Psoas muscle (tissue), 8 donors: Measurements from ENCODE around the gene PJA2. TPM values are rescaled to one million over a fixed set of nuclear protein-coding genes. Genes with fewer than 3 reads are reported as not detected.

ENCODE experiments used
- ATAC-seq, 4 donors: fragments of 200-7000 bp; cut with Tn5 transposase; one replicate each; pipeline ENCODE4 v1.9.1; 2020; ENCODE audit warnings: moderate library complexity in 3 of 4, mild to moderate bottlenecking in 2 of 4
- DNase-seq, 2 donors: peaks; one replicate each; pipeline ENCODE4 v3.0.0-alpha.2; 2020
- H3K27ac ChIP-seq: fragments of 200-600 bp; one replicate; pipeline ENCODE4 v1.8.0; 2022
- H3K27me3 ChIP-seq, 3 donors: fragments of 200-600 bp in 1 of 3; one replicate each; pipeline versions ENCODE4 v1.6.1 to v1.8.0; 2013 to 2022; ENCODE audit warnings: low read length in 2 of 3, mild to moderate bottlenecking in 2 of 3, moderate library complexity in 1 of 3; ENCODE audit not compliant: insufficient read depth in 3 of 3
- H3K36me3 ChIP-seq, 2 donors: fragments of 200-600 bp in 1 of 2; one replicate each; pipeline versions ENCODE4 v1.6.1 to v1.8.0; 2013 to 2022; ENCODE audit warnings: low read depth in 1 of 2, mild to moderate bottlenecking in 1 of 2, moderate library complexity in 1 of 2; ENCODE audit not compliant: insufficient read depth in 1 of 2
- H3K4me1 ChIP-seq: fragments of 200-600 bp; one replicate; pipeline ENCODE4 v1.8.0; 2022
- H3K4me3 ChIP-seq: fragments of 200-600 bp; one replicate; pipeline ENCODE4 v1.8.0; 2022; ENCODE audit warnings: mild to moderate bottlenecking
- H3K9me3 ChIP-seq: fragments of 200-600 bp; one replicate; pipeline ENCODE4 v1.8.0; 2022
- CTCF ChIP-seq: fragments of 200-600 bp; IDR thresholded peaks from one replicate; pipeline ENCODE4 v1.8.0; 2022; ENCODE audit warnings: antibody characterized with exemption
- WGBS, 3 donors: extraction: QIAGEN DNeasy Blood & Tissue Kit; methylation state at CpG; one replicate each; pipeline versions ENCODE4 v1.1.6 to v1.1.7; 2013; 5-methylcytosine and 5-hydroxymethylcytosine counted together
- intact Hi-C, 2 donors: fragments of 100-400 bp; cut with DNase I; formaldehyde crosslinking; loops; one replicate each; pipeline versions ENCODE4 v1.11.0 to v1.14.2; 2022
- polyA plus RNA-seq, 3 donors: library from polyadenylated mRNA; stranded (reverse); fragments of 200-250 nt; gene quantifications; one replicate each; pipeline ENCODE4 v1.2.3, GENCODE V29; 2013
- total RNA-seq, 4 donors: library from RNA; stranded (reverse); fragmentation: NEBNext Ultra II Directional in 2 of 4; extraction: Animal tissue kit (Norgen Biotek cat#: 25700) in 2 of 4; gene quantifications; one replicate each; pipeline versions ENCODE4 v1.2.1 to v1.2.4, GENCODE V29; 2021 to 2023
- donor health status: healthy with polysubstance abuse.
- donor health status: DM: no; HTN: no; CAD: no; lungs with moderate emphysema.
- donor health status: Bipolar disorder and iron deficiency.
- donor health status: healthy.
- donor health status: DM: yes; HTN: yes; CAD: no.
- donor health status: DM: no; HTN: no; CAD: no.
- donor health status: DM: no; HTN: no; CAD: no.
- donor health status: DM: yes; HTN: yes; CAD: no.

The PJA2 gene
- total and polyA plus RNA-seq, 7 donors: 20.9 to 66.9 (median 39.3) TPM

- no peak for TF ChIP-seq CTCF
- Histone ChIP-seq H3K27ac (no peak overlapping the region), H3K4me3 (no peak overlapping the region), H3K4me1 (no peaks in the 10 kb centered on the region), H3K27me3 (no peaks in the 10 kb centered on the region), H3K36me3 (no peaks in the 10 kb centered on the region), H3K9me3 (no peaks in the 10 kb centered on the region)
- DNase-seq: no peak
- 82 to 86% (median 84%) methylated on average over 7 of the region's 7 CpGs for WGBS, 3 donors
- ATAC-seq: no peak
- intact Hi-C loops: no loop called here
Observed at GRCh38 chr5:109324351-109324750, 85.4 kb downstream of the PJA2 start.

GRCh38 chr5:109322694-109323093 lies 87.1 kb downstream of the PJA2 start:
- no peak for TF ChIP-seq CTCF
- intact Hi-C loops: no loop called here
- Histone ChIP-seq H3K27me3 (no peaks in the 10 kb centered on the region), H3K4me3 (no peak overlapping the region), H3K4me1 (no peaks in the 10 kb centered on the region), H3K36me3 (no peaks in the 10 kb centered on the region), H3K9me3 (no peaks in the 10 kb centered on the region), H3K27ac (no peak overlapping the region)
- ATAC-seq (no peak), DNase-seq (no peak)
- WGBS, 3 donors: 91 to 97% (median 95%) methylated on average over 4 of the region's 4 CpGs

GRCh38 chr5:109319351-109319750 lies 90.4 kb downstream of the PJA2 start:
- Histone ChIP-seq H3K9me3 (no peaks in the 10 kb centered on the region), H3K36me3 (no peaks in the 10 kb centered on the region), H3K27ac (no peak overlapping the region), H3K27me3 (no peaks in the 10 kb centered on the region), H3K4me1 (peaks cover 11% of the 10 kb centered on the region), H3K4me3 (no peak overlapping the region)
- TF ChIP-seq CTCF: no peak
- intact Hi-C loops: no loop called here
- ATAC-seq (no peak), DNase-seq (no peak)
- 86 to 89% (median 88%) methylated on average over 7 of the region's 7 CpGs for WGBS, 3 donors

- DNase-seq (no peak), ATAC-seq (no peak)
- Histone ChIP-seq H3K27ac (no peak overlapping the region), H3K4me1 (peaks cover 11% of the 10 kb centered on the region), H3K36me3 (no peaks in the 10 kb centered on the region), H3K4me3 (no peak overlapping the region), H3K9me3 (no peaks in the 10 kb centered on the region), H3K27me3 (no peaks in the 10 kb centered on the region)
- intact Hi-C loops: no loop called here
- no peak for TF ChIP-seq CTCF
- 90 to 93% (median 91%) methylated on average over 9 of the region's 9 CpGs for WGBS, 3 donors
Observed at GRCh38 chr5:109318455-109319108, 91.2 kb downstream of the PJA2 start.

- Histone ChIP-seq H3K4me1 (peaks cover 11% of the 10 kb centered on the region), H3K4me3 (no peak overlapping the region), H3K27me3 (no peaks in the 10 kb centered on the region), H3K36me3 (no peaks in the 10 kb centered on the region), H3K9me3 (no peaks in the 10 kb centered on the region), H3K27ac (no peak overlapping the region)
- intact Hi-C loops: no loop called here
- ATAC-seq (peak; percentile 27 to 64 (median 52)), DNase-seq (no peak)
- WGBS, 3 donors: 41 to 58% (median 42%) methylated on average over 4 of the region's 4 CpGs
- TF ChIP-seq CTCF: no peak
Observed at GRCh38 chr5:109316634-109317033, 93.1 kb downstream of the PJA2 start.
